ENCODE results near the gene KICS2.

GRCh38 chr12:64252681-64253080 is 30.6 kb upstream of the KICS2 start:
- TF ChIP-seq MTA2 (IDR thresholded peaks at IDR 0.05; ENCODE audit: low read depth) = no peak
- no peak for TF ChIP-seq MEIS2 (IDR thresholded peaks at IDR 0.05; ENCODE audit: partially characterized antibody)
- TF ChIP-seq CTCF (IDR thresholded peaks at IDR 0.05 in 2 of 3, conservative IDR thresholded peaks at IDR 0.05 in 1 of 3; ENCODE audit: insufficient read depth in 2 of 3, low read depth in 1 of 3, low read length in 3 of 3) = no peak
- no peak for TF ChIP-seq EZH2 (IDR thresholded peaks at IDR 0.05; ENCODE audit: borderline replicate concordance, low read depth, low read length)
- no peak for TF ChIP-seq TAF1 (IDR thresholded peaks at IDR 0.05; ENCODE audit: control insufficient read depth, extremely low read depth, insufficient read depth, low read length, severe bottlenecking)
- no peak for TF ChIP-seq E2F4 (CRISPR knock-in tag; IDR thresholded peaks at IDR 0.05; ENCODE audit: low read depth)
- no peak for TF ChIP-seq PHF21A (IDR thresholded peaks at IDR 0.05; ENCODE audit: borderline replicate concordance, low read depth)

Measured in K562 (cell line).